Lower leg skin (tissue), 4 donors: ENCODE data around the gene OR10V1. TPM values are rescaled to one million over a fixed set of nuclear protein-coding genes. Genes with fewer than 3 reads are reported as not detected.
"Not testable (repeated sequence)": the region's sequence is repeated elsewhere in the genome, so short reads cannot be mapped to it uniquely, and the experiment has no call there.

Experiments used
- DNase-seq, 2 donors: peaks; one replicate each; pipeline ENCODE4 v3.0.0-alpha.2; 2019; ENCODE audit warnings: low spot score in 2 of 2
- H3K4me3 ChIP-seq: fragments of 200-600 bp; sonication (generic); 2 replicates; pipeline ENCODE4 v1.5.1; 2017; ENCODE audit warnings: mild to moderate bottlenecking, low read depth; ENCODE audit not compliant: poor library complexity, severe bottlenecking
- POLR2A ChIP-seq, 2 donors: fragments of 450-650 bp; IDR thresholded peaks; one replicate each; pipeline ENCODE4 v1.6.1; 2016 to 2017; ENCODE audit warnings: antibody characterized with exemption in 2 of 2, mild to moderate bottlenecking in 1 of 2, moderate library complexity in 1 of 2
- WGBS, 2 donors: methylation state at CpG; one replicate each; pipeline ENCODE4 v1.1.5; 2018; 5-methylcytosine and 5-hydroxymethylcytosine counted together
- intact Hi-C: fragments of 100-400 bp; cut with DNase I; formaldehyde crosslinking; loops from one replicate; pipeline ENCODE4 v1.15.0; 2023; ENCODE audit warnings: low total_unique reads
- total RNA-seq, 4 donors: library from RNA; depleted of rRNA; stranded (reverse); fragments of >200 nt; gene quantifications; one replicate each; pipeline ENCODE4 v1.1.0, GENCODE V29; 2016
- TF ChIP-seq, protein P1 (sequence below), 3 donors: fragments of 450-650 bp; IDR thresholded peaks; one replicate each; pipeline ENCODE4 v1.5.1; 2016; ENCODE audit warnings: antibody characterized with exemption in 3 of 3, mild to moderate bottlenecking in 3 of 3, moderate library complexity in 2 of 3

Gene OR10V1
- total RNA-seq, 4 donors from 2014 or later = not detected

GRCh38 chr11:59689015-59689414 lies 24.6 kb downstream of the OR10V1 start:
- no peak for DNase-seq
- intact Hi-C loops = no loop called here
- 59 to 60% methylated on average over 3 of the region's 3 CpGs for WGBS, 2 donors
- no peak overlapping the region for H3K4me3 ChIP-seq
- TF ChIP-seq, protein P1, sequence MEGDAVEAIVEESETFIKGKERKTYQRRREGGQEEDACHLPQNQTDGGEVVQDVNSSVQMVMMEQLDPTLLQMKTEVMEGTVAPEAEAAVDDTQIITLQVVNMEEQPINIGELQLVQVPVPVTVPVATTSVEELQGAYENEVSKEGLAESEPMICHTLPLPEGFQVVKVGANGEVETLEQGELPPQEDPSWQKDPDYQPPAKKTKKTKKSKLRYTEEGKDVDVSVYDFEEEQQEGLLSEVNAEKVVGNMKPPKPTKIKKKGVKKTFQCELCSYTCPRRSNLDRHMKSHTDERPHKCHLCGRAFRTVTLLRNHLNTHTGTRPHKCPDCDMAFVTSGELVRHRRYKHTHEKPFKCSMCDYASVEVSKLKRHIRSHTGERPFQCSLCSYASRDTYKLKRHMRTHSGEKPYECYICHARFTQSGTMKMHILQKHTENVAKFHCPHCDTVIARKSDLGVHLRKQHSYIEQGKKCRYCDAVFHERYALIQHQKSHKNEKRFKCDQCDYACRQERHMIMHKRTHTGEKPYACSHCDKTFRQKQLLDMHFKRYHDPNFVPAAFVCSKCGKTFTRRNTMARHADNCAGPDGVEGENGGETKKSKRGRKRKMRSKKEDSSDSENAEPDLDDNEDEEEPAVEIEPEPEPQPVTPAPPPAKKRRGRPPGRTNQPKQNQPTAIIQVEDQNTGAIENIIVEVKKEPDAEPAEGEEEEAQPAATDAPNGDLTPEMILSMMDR (IDR thresholded peaks at IDR 0.05) = no peak
- no peak for TF ChIP-seq POLR2A (IDR thresholded peaks at IDR 0.05)

DNA sequence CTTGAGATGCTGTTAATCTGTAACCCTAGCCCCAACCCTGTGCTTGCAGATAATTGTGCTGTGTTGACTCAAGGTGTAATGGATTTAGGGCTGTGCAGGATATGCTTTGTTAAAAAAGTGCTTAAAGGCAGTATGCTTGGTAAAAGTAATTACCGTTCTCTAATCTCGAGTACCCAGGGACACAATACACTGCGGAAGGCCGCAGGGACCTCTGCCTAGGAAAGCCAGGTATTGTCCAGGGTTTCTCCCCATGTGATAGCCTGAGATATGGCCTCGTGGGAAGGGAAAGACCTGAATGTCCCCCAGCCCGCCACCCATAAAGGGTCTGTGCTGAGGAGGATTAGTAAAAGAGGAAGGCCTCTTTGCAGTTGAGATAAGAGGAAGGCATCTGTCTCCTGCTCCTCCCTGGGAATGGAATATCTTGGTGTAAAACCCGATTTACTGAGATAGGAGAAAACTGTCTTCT lies 32.4 kb downstream of the OR10V1 start:
- intact Hi-C loops = not testable (repeated sequence)

GRCh38 chr11:59680287-59681154 lies 33.1 kb downstream of the OR10V1 start:
- H3K4me3 ChIP-seq = no peak overlapping the region
- peak in 1 of 2 donors; percentile 48 for DNase-seq
- intact Hi-C loops = no loop called here
- WGBS, 2 donors = 71 to 73% methylated on average over 1 of the region's 1 CpG
- TF ChIP-seq, protein P1 (IDR thresholded peaks at IDR 0.05) = no peak
- TF ChIP-seq POLR2A (IDR thresholded peaks at IDR 0.05) = no peak

More for the DNA sequence above, 32.4 kb downstream of the OR10V1 start:
- 74 to 87% methylated on average over 7 of the region's 7 CpGs for WGBS, 2 donors
- DNase-seq, H3K4me3 ChIP-seq: not testable (repeated sequence)

DNA sequence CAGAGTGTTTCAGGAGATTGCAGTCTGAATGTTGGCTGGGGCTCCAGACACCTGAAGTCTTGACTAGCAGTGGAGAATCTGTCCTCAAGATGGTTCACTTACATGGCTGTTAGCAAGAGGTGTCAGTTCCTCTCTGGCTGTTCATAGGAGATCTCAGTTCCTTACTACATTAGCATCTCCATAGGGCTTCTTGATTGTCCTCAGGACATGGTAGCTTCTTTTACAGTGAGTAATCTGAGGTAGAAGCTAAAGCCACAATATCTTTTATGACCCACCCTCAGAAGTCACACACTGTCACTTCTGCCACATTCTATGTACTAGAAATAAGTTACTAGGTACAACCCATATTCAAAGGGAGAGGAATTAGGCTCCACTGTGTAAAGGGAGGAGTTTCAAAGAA lies 34.3 kb downstream of the OR10V1 start:
- DNase-seq = no peak
- TF ChIP-seq POLR2A (IDR thresholded peaks at IDR 0.05) = no peak
- TF ChIP-seq, protein P1 (IDR thresholded peaks at IDR 0.05) = no peak
- intact Hi-C loops = loop anchor here (10.0 kb wide), 1 partner anchor 135 kb away; no protein-coding TSS in a partner anchor
- no peak overlapping the region for H3K4me3 ChIP-seq

GRCh38 chr11:59678813-59679165 lies 34.9 kb downstream of the OR10V1 start:
- WGBS, 2 donors = 86 to 89% methylated on average over 3 of the region's 3 CpGs
- intact Hi-C loops = loop anchor here (10.0 kb wide), 1 partner anchor 134 kb away; no protein-coding TSS in a partner anchor
- DNase-seq = no peak
- no peak overlapping the region for H3K4me3 ChIP-seq
- TF ChIP-seq, protein P1 (IDR thresholded peaks at IDR 0.05) = no peak
- no peak for TF ChIP-seq POLR2A (IDR thresholded peaks at IDR 0.05)

DNA sequence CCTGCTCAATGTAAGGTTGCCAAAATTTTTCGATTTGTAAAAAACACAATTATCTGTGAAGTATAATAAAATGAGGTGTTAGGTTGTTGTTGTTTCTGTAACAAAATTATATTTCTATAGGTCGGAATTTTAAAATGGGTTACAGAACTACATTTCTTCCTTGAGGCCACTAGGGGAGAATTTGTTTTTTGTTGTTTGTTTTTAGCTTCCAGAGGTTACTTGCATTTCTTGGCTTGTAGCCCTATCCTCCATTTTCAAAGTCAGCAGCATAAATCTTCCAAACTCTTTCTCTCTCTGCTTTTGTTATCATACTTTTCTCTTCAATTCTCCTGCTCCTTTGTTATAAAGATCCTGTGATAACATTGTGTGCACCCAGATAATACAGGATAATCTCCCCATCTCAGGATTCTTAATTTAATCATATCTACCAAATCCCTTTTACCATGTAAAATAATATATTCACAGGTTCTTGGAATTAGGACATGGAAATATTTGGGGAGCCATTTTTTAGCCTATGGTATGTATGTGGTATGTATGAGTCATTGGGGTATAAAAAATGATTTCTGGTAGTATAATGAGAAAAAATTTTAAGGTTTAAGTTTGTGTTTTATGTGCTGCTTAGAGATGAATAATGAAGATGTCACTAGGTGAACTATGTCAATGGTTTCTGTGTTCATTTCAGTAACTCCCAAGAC lies 35.4 kb downstream of the OR10V1 start:
- TF ChIP-seq, protein P1 (IDR thresholded peaks at IDR 0.05) = no peak
- TF ChIP-seq POLR2A (IDR thresholded peaks at IDR 0.05) = no peak
- WGBS, 2 donors = 91% methylated on average over 2 of the region's 2 CpGs
- intact Hi-C loops = loop anchor here (10.0 kb wide), 1 partner anchor 133 kb away; no protein-coding TSS in a partner anchor
- H3K4me3 ChIP-seq = no peak overlapping the region
- DNase-seq = no peak
